HG03139 (cell line): ENCODE results near the gene SAPCD1.
A peak's percentile ranks its signal among the peaks of the same experiment; 100 is the strongest.
"Not testable (repeated sequence)": the region's sequence is repeated elsewhere in the genome, so short reads cannot be mapped to it uniquely, and the experiment has no call there.

Experiments used
- ATAC-seq: cut with Tn5 transposase; IDR thresholded peaks from one replicate; pipeline ENCODE4 v1.9.1; 2021; ENCODE audit not compliant: unreplicated experiment

SAPCD1 gene

DNA sequence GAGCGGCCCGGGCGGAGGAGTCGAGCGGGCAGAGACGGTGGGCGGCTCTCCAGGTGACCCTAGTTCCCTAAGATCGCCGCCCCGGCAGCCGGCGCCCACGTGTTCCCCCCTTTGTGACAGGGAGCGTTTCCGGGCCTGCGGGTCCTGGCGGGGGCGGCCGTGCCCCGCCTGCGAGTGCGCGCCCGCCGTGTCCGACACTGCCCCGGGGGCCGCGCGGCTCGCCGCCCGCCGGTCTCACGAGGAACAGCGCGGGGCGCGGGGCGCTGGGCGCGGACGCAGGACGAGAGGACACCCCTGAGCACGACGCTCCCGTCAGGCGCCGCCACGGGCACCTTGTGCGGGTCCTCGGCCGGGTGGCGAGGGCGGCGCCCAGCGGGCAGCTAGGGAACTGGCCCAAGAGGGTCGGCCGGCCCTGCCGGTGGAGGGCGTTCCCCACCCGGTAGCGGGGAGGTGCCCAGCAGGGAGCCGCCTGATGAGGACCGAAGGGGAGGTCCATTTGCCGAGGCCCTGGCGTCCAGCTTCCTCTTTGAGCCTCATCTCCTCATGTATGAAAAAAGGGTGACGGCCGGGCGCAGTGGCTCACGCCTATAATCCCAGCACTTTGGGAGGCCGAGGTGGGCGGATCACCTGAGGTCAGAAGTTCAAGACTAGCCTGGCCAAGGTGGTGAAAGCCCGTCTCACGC lies 33.3 kb downstream of the SAPCD1 start, which contains the start of gene VARS1:
Gene VARS1 (minus strand): TSS at position 137 of the 683 bp plus-strand sequence. CDS start 535 bp downstream, outside the sequence.
- peak; percentile 73 for ATAC-seq

DNA sequence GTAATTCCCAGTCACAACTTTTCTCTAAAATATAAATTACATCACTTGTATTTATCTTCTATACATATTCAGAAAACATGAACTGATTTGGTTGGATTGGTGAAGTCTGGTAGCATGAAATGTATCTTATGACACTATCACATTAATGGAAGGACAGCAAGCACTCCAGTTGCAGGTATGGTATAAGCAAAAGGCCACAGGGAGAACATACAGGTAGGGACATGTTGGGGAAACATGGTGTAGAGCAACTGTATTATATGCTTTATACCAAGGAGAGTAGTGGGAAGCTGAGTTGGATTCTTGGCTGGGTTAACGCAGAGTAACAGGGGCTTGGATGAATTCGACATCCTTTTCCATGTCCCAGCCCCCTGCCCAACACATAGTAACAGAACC lies 34.5 kb downstream of the SAPCD1 start:
- no peak for ATAC-seq

DNA sequence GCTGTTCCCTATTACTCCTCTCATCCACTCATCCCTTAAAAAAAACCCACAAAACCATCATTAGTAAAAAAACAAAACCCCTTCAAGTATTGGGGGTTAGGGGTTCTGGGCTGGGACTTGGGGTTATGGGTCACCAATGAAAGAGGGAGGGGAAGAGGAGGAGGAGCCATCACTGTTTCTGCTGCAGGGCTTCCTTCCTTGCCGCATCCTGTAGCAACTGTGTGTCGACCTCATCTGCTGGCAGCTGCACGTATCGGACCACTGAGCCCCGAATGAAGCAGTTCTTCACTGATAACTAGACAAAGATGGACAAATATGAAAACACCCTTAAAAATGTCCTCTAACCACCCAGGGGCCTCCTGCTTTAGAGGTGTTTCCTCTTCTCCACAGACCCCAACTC lies 35.1 kb downstream of the SAPCD1 start:
- no peak for ATAC-seq

DNA sequence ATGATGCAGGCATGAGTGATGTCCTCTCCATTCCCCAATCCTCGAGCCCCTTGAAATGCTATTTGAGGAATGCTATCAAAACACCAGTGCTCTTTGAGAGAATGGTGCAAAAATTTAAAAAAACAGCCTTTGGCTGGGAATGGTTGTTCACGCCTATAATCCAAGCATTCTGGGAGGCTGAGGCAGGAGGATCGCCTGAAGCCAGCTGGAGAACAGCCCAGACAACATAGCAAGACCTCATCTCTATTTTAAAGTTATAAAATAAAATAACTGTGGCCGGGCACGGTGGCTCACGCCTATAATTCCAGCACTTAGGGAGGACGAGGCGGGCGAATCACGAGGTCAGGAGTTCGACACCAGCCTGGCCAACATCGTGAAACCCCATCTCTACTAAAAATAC lies 37.3 kb downstream of the SAPCD1 start:
- ATAC-seq, result no peak

DNA sequence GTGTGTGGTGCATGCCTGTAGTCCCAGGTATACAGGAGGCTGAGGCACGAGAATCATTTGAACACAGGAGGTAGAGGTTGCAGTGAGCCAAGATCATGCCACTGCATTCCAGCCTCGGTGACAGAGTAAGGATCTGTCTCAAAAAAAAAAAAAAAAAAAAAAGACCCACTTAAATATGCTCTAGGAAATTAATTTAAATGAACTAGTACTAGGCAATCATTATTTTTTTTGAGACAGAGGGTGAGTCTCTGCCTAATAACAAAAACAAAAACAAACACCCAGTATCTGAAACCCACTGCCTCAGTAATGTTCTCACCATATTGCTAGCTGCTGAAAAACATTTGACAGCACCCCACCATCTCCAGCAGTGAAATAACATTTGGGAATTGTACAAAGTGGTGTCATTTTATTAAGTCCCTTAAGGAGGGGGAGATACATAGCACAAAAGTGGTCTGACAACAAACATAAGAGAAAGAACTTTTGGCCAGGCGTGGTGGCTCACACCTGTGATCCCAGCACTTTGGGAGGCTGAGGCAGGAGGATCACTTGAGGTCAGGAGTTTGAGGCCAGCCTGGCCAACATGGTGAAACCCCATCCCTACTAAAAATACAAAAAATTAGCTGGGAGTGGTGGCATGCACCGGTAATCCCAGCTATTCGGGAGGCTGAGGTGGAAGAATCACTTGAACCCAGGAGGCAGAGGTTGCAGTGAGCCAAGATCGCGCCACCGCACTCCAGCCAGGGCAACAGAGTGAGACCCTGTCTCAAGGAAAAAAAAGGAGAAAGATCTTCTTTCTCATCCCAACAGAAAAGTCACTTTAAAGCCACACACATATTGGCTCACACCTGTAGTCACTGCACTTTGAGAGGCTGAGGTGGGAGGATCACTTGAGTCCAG lies 38.8 kb downstream of the SAPCD1 start:
- ATAC-seq, result not testable (repeated sequence)

DNA sequence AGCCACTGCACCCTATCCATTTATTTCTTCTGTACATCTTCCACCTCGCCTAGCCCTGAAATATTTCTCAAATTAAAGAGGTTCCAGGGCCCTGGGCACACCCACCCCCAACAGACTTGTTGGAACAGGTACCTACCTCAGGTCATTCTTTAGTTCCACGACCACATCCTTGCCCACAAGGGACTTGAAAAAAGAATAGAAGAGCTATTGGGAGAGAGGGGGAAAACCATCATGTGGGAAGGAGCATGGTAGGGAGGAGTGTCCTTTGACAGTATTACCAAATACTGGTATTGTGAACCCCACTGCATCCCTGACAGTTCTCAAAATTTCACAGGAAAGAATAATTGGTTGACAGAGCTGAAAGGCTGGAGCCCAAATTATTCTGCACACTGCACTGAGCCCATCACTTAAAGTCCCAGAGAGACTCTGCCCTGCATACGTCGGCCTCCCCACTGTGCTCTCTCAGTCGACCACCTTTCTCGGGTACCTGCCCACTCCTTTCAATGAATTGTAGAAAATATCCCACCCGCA lies 43.5 kb downstream of the SAPCD1 start:
- no peak for ATAC-seq

DNA sequence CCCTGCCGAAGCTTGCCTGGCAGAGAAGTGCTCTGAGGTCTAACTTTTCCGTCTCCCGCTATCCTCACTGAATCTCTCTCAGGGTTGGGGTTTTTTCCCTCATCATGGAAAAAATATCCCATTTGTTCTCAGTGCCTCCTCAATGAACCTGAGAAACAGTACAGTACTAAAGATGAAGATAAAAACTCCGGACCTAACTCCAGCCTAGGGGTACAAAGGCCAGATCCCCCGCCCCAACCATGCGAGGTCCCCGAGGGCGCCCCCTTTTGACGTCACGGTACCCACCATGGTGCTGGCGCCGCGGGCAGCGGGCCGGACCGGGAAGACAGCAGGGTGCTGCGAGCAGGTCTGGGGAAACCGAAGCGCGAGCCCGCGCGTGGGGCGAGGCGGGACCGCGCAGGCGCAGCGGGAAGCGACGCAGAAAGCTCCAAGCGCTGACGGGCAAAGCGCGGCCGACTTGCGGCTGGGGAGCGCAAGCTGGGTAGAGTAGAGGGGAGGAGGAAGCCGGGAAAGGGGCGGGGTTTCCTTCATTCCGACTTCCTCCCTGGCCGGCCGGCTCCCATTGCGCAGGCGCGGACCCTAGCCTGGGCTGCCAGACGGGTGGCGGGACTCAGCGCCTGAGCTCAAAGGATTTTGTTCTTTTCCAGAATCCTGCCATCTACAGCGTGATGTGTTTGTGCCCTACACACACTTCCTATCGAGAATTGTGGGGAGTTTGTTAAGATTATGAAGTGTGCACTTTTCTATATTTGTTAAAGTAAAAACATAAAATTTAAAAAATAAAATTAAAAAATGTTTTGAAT lies 44.2 kb downstream of the SAPCD1 start, which contains the start of gene LSM2:
Gene LSM2 (minus strand): TSS at position 497 of the 803 bp plus-strand sequence. CDS start 209 bp downstream, at position 288.
- peak; percentile 93 for ATAC-seq

DNA sequence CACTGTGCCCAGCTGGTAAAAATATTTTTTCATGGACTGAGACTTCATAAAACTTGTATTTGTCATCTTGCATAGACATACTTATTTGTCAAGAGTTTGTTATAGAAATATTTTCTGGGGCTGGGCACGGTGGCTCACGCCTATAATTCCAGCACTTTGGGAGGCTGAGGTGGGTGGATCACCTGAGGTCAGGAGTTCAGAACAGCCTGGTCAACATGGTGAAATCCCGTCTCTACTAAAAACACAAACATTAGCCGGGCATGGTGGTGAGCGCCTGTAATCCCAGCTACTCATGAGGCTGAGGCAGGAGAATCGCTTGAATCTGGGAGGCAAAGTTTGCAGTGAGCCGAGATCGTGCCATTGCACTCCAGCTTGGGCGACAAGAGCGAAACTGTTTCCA lies 46.1 kb downstream of the SAPCD1 start:
- not testable (repeated sequence) for ATAC-seq

DNA sequence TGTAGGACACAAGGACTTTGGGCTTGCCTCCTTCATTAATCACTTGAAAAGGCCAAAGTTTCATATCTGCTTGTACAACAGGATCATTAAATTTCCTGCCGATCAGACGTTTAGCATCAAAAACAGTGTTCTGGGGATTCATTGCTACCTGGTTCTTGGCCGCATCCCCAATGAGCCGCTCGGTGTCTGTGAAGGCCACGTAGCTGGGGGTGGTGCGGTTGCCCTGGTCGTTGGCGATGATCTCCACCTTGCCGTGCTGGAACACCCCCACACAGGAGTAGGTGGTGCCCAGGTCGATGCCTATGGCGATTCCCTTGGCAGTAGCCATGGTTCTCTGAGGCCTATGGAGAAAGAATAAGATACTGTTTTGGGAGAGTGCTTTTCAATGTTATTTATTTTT lies 49.2 kb downstream of the SAPCD1 start:
- ATAC-seq, result no peak

DNA sequence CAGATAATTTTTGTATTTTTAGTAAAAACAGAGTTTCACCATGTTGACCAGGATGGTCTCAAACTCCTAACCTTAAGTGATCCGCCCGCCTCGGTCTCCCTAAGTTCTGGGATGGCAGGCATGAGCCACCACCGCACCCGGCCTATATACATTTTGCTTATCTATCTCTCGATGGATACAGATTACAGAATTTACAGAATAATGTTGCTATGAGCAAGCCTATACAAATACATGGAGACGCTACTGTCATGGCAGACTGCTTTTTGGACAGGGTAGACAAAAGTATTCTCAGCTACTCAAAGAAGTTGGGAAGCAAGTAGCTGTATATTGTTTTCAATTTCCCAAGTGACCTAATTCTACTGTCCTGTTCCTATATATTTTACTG lies 51.0 kb downstream of the SAPCD1 start:
- ATAC-seq, result no peak
